Cardiac fibroblast (primary cell): ENCODE data around the gene KCNK6.

ENCODE experiments used
- DNase-seq, 2 donors: peaks; one replicate each; pipeline versions ENCODE4 v3.0.0 to v3.0.0-alpha.2; 2010; ENCODE audit warnings: low read depth in 2 of 2
- H3K4me3 ChIP-seq, 2 donors: replicated peaks in 1 of 2; 1 replicate in 1 of 2; 2 replicates in 1 of 2; pipeline ENCODE4 v1.5.1; 2011; ENCODE audit warnings: low read depth in 2 of 2, low read length in 2 of 2, mild to moderate bottlenecking in 2 of 2, moderate library complexity in 1 of 2
- TF ChIP-seq, protein P1 (sequence below): IDR thresholded peaks from one replicate; pipeline ENCODE4 v1.5.1; 2011; ENCODE audit warnings: low read depth, mild to moderate bottlenecking, low read length, inconsistent platforms

The KCNK6 gene

DNA sequence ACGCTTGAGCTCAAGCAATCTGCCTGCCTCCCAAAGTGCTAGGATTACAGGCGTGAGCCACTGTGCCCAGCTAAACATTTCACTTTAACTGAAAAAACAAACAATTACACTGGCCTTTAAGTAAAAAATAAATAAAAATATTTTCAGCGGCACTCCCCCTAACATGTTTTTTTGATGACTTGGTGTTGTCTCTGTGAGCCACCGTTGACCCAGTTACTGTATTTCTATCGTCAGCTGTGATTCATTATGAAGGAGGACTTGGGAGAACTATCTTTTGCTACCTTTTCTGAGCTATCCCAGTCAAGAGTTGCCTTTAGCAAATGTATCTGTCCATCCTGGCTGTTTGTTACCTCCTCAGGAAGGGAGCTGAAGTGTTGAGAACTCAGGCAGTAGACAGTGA, 34.1 kb upstream of the KCNK6 start:
- DNase-seq = peak in 1 of 2 donors; percentile 75
- H3K4me3 ChIP-seq = no peak overlapping the region
- TF ChIP-seq, protein P1, sequence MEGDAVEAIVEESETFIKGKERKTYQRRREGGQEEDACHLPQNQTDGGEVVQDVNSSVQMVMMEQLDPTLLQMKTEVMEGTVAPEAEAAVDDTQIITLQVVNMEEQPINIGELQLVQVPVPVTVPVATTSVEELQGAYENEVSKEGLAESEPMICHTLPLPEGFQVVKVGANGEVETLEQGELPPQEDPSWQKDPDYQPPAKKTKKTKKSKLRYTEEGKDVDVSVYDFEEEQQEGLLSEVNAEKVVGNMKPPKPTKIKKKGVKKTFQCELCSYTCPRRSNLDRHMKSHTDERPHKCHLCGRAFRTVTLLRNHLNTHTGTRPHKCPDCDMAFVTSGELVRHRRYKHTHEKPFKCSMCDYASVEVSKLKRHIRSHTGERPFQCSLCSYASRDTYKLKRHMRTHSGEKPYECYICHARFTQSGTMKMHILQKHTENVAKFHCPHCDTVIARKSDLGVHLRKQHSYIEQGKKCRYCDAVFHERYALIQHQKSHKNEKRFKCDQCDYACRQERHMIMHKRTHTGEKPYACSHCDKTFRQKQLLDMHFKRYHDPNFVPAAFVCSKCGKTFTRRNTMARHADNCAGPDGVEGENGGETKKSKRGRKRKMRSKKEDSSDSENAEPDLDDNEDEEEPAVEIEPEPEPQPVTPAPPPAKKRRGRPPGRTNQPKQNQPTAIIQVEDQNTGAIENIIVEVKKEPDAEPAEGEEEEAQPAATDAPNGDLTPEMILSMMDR = no peak

DNA sequence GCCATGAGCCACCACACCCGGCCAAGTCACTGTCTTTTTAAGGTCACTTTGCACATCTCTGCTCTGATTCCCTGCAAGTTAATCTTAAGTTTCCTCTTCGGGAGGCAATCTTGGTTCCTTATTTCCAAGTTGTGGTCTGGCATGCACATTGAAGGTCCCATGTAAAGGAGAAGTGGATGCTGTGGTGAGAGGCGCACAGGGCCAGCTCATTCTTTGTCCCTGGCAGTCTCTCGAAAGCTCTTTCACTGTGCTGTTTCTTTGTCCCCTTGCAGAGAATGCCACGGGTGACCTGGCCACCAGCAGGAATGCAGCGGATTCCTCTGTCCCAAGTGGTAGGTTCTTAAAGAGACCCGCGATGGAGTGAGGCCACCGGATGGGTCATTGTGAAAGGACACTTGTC, 32.0 kb upstream of the KCNK6 start:
- no peak overlapping the region for H3K4me3 ChIP-seq
- no peak for DNase-seq
- TF ChIP-seq, protein P1 = no peak

DNA sequence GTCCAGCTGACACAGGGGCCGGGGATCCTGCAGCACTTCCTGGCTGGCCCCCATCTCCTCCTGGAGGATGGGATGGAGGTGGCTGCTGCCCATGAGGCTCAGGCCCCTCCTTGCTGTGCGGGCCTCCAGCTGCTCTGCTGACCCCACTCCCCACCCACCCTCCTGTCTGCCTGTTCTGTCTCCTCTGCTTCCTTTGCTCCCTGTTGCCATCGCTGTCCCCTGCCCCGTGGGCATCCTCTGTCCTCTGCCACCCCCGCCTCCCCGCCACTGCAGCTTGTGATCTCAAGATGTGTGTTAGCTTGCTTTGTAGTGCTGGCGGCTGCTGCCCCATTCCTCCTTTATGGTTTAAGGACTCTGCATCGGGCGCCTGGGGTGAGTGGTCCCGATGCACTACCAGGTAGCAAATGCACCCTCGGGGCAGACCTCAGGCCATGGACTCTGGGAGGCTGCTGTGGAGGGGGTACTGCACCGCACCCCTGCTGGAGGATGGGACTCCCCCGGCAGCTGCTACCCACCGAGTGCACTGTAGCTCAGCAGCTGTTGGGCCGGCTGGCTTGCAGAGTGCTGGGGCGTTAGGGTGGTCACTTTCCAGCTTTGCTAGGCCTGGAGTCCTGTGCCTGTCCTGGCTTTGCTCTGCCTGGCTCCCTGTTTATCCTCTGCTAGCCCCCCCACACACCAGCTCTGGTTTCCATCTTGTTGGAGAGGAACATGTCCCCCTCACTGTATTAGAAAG, 31.4 kb upstream of the KCNK6 start:
- TF ChIP-seq, protein P1 = no peak
- no peak overlapping the region for H3K4me3 ChIP-seq
- no peak for DNase-seq

DNA sequence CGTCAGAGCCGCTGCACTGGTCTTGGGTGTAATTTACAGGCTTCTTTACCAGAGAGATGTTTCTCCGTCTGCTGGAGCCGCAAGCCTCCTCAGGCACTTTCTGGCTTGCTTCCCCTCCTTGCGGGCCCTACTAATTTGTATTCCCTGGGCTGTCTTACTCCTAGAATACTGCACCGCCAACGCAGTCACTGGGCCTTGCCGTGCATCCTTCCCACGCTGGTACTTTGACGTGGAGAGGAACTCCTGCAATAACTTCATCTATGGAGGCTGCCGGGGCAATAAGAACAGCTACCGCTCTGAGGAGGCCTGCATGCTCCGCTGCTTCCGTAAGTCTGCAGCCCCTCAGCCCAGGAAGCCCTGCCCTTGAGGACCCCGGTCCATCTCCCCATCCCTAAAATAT, 29.7 kb upstream of the KCNK6 start:
- TF ChIP-seq, protein P1 = no peak
- DNase-seq = no peak
- H3K4me3 ChIP-seq = no peak overlapping the region

DNA sequence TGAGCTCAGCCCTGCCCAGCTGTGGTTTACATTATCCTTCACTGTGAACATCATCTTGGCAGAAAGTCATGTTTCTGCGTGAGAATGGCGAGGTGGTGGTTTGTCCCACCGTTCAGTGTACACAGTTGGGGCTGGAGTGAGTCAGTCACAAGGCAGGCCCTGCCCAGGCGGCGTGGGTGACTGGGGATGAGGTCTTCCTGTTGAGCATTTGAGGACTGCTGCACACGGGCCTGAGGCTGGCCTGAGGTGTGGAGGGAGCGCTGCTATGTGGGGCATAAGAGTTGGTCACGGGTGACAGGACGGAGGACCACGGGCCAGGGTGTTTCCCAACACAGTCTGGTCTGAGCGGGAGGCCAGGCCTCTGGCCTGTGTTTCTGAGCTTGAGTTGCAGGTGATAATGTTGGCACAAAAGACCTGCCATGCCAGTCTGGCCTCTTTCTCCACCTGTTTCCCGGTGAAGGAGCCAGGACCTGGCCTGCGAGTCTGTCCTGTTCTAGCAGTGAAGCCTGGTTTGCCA, 29.0 kb upstream of the KCNK6 start:
- DNase-seq = peak; percentile 71 to 92
- no peak overlapping the region for H3K4me3 ChIP-seq
- TF ChIP-seq, protein P1 = no peak

DNA sequence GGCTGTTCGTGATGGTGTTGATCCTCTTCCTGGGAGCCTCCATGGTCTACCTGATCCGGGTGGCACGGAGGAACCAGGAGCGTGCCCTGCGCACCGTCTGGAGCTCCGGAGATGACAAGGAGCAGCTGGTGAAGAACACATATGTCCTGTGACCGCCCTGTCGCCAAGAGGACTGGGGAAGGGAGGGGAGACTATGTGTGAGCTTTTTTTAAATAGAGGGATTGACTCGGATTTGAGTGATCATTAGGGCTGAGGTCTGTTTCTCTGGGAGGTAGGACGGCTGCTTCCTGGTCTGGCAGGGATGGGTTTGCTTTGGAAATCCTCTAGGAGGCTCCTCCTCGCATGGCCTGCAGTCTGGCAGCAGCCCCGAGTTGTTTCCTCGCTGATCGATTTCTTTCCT, 27.8 kb upstream of the KCNK6 start:
- TF ChIP-seq, protein P1 = no peak
- no peak overlapping the region for H3K4me3 ChIP-seq
- no peak for DNase-seq
